ENCODE data around the gene ZDHHC14.
"Not testable (repeated sequence)": the region's sequence is repeated elsewhere in the genome, so short reads cannot be mapped to it uniquely, and the experiment has no call there.

Gene ZDHHC14

DNA sequence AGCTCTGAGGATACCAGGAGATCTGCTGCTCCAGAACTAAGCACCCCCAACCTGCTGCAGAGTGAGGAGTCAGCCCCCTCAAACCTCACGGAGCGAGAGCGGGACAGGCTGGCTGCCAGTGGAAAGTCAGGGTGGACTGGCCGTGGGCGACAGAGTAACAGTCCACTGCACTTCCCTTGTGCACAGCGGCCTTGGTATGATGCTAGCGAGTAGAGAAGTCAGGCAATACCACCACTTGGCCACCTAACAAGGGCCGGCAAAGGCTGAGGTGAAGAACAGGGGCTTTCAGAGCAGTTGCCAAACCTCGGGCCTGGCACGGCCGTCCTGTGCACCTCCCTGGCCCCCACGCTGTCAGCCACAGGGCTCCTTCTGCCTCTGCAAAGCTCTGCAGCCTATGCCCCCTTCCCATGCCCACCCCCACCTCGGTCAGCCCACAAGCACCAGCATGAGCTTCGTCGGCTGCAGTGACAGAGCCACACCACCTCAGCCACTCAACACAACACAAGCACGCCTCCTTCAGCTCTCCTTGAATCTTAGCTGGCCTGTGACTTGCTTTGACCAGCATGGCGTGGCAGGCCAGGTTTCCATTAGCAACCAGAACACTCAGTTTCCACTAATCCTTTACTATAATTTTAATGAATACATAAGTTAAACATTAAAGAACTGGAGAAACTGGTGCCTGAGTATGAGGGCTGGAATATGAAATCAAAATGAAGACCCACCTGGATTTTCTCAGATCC is 314.5 kb downstream of the ZDHHC14 start:
- ATAC-seq (ENCODE audit: low read depth), result no peak; the same call in 2 of the 3 replicates
- H3K4me1 ChIP-seq (ENCODE audit: insufficient read depth, poor library complexity, severe bottlenecking), result no peaks in the 10 kb centered on the region
- no peak overlapping the region for H3K27ac ChIP-seq (ENCODE audit: poor library complexity, severe bottlenecking)
- H3K9me3 ChIP-seq (ENCODE audit: severe bottlenecking), result no peaks in the 10 kb centered on the region
- DNase-seq (ENCODE audit: low spot score), result no peak
- H3K27me3 ChIP-seq (ENCODE audit: insufficient read depth, poor library complexity, severe bottlenecking), result no peaks in the 10 kb centered on the region
- TF ChIP-seq, protein P1, sequence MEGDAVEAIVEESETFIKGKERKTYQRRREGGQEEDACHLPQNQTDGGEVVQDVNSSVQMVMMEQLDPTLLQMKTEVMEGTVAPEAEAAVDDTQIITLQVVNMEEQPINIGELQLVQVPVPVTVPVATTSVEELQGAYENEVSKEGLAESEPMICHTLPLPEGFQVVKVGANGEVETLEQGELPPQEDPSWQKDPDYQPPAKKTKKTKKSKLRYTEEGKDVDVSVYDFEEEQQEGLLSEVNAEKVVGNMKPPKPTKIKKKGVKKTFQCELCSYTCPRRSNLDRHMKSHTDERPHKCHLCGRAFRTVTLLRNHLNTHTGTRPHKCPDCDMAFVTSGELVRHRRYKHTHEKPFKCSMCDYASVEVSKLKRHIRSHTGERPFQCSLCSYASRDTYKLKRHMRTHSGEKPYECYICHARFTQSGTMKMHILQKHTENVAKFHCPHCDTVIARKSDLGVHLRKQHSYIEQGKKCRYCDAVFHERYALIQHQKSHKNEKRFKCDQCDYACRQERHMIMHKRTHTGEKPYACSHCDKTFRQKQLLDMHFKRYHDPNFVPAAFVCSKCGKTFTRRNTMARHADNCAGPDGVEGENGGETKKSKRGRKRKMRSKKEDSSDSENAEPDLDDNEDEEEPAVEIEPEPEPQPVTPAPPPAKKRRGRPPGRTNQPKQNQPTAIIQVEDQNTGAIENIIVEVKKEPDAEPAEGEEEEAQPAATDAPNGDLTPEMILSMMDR (IDR thresholded peaks at IDR 0.05; ENCODE audit: poor library complexity, severe bottlenecking), result no peak
- H3K36me3 ChIP-seq (ENCODE audit: low read depth), result no peaks in the 10 kb centered on the region
- H3K4me3 ChIP-seq (ENCODE audit: severe bottlenecking), result no peak overlapping the region

DNA sequence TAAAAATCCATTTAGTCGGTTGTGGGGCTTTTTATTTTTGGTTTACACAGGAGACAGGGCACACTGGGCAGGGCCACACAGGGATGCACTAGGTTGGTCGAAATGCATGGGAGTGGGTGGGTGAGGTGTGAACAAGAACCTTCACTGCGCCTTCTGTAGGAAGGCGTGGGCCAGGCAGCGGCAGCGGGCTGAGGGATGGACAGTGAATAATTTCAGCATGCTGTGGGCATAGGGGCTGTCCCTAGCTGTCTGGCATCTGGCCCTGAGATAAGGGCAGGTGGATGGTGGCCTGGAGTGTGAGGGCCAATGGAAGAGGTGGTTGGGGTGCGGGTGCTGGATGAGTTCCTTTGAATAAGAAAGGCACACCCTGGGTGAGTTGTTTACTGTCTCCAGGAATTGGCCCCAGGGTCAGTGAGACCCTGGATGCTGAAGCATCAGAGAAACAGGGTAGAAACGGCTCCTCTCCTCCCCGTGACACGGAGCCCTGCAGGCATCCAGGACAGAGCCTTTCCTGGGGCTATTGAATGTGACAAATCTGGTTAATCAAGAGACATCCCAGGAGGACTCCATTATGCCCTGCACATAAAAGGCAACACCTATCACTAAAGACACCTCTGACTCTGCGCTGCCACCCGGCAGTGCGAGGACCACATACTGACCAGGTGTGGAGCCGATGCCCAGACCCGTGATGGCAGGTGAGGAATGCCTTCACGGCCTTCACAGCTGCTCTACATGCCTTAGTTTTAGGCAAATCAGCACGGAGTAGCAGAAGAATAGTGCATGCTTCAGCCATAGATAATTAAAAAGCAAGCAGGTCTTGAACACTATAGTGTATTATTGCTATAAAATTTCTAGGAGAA is 319.0 kb downstream of the ZDHHC14 start:
- H3K9me3 ChIP-seq (ENCODE audit: severe bottlenecking), result no peaks in the 10 kb centered on the region
- no peaks in the 10 kb centered on the region for H3K36me3 ChIP-seq (ENCODE audit: low read depth)
- TF ChIP-seq, protein P1 (IDR thresholded peaks at IDR 0.05; ENCODE audit: poor library complexity, severe bottlenecking), result no peak
- no peaks in the 10 kb centered on the region for H3K27me3 ChIP-seq (ENCODE audit: insufficient read depth, poor library complexity, severe bottlenecking)
- ATAC-seq (ENCODE audit: low read depth), result no peak
- no peaks in the 10 kb centered on the region for H3K4me1 ChIP-seq (ENCODE audit: insufficient read depth, poor library complexity, severe bottlenecking)
- no peak for DNase-seq (ENCODE audit: low spot score)
- no peak overlapping the region for H3K4me3 ChIP-seq (ENCODE audit: severe bottlenecking)
- H3K27ac ChIP-seq (ENCODE audit: poor library complexity, severe bottlenecking), result no peak overlapping the region

DNA sequence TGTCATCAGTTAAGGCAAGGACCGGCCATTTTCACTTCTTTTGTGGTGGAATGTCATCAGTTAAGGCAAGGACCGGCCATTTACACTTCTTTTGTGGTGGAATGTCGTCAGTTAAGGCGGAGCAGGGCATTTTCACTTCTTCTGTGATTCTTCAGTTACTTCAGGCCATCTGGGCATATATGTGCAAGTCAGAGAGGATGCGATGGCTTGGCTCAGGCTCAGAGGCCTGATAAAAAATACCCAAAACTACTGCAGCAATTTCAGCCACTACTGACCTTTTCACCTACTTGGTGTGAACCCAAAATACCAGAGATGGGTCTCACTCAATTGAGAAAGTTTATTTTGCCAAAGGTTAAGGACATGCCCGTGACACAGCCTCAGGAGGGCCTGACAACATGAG is 325.4 kb downstream of the ZDHHC14 start:
- not testable (repeated sequence) for DNase-seq (ENCODE audit: low spot score); H3K4me3 ChIP-seq (ENCODE audit: severe bottlenecking); H3K27me3 ChIP-seq (ENCODE audit: insufficient read depth, poor library complexity, severe bottlenecking); H3K9me3 ChIP-seq (ENCODE audit: severe bottlenecking); H3K36me3 ChIP-seq (ENCODE audit: low read depth); H3K27ac ChIP-seq (ENCODE audit: poor library complexity, severe bottlenecking); H3K4me1 ChIP-seq (ENCODE audit: insufficient read depth, poor library complexity, severe bottlenecking); ATAC-seq (ENCODE audit: low read depth)

DNA sequence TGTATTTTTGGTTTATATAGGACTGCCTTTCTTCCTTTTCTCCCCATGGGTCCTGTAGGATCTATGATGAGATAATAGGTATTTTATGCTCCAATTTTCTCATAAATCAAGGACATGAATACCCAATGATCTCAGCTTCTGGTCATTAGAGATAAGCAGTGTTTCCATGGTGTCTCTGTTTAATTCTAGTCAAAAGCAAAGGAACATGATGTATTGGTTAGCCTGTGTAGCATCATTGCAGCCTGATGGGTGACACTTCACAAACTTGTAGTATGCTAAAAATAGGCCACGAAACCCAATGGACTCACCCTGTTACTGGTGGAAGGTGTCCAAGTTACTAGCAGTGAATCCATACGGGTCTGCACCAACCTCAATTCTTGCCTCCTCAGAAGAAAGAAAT is 325.9 kb downstream of the ZDHHC14 start:
- Histone ChIP-seq H3K4me3 (ENCODE audit: severe bottlenecking) (no peak overlapping the region), H3K36me3 (ENCODE audit: low read depth) (no peaks in the 10 kb centered on the region), H3K9me3 (ENCODE audit: severe bottlenecking) (no peaks in the 10 kb centered on the region), H3K27ac (ENCODE audit: poor library complexity, severe bottlenecking) (no peak overlapping the region), H3K4me1 (ENCODE audit: insufficient read depth, poor library complexity, severe bottlenecking) (no peaks in the 10 kb centered on the region), H3K27me3 (ENCODE audit: insufficient read depth, poor library complexity, severe bottlenecking) (no peaks in the 10 kb centered on the region)
- no peak for DNase-seq (ENCODE audit: low spot score)
- TF ChIP-seq, protein P1 (IDR thresholded peaks at IDR 0.05; ENCODE audit: poor library complexity, severe bottlenecking), result no peak
- no peak for ATAC-seq (ENCODE audit: low read depth)

DNA sequence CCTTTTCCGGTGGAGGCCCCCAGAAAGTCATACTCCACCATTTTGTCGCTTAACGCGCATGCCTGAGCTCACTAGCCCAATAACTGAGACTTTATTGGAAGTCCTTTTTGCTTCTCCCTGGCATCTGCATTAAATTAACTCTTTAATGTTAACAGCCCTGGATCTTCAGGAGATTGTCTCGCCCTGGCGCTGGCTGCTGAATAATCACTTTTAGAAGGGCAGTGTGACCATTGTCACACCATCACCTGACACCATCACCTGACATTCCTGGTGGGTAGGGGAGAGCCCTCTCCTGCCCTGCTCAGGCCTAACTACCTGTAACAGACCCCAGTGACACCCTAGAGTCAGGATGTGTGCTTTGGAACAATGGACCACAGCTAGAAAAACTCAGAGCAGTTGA is 326.6 kb downstream of the ZDHHC14 start:
- no peaks in the 10 kb centered on the region for H3K4me1 ChIP-seq (ENCODE audit: insufficient read depth, poor library complexity, severe bottlenecking)
- TF ChIP-seq, protein P1 (IDR thresholded peaks at IDR 0.05; ENCODE audit: poor library complexity, severe bottlenecking), result no peak
- DNase-seq (ENCODE audit: low spot score) (no peak), ATAC-seq (ENCODE audit: low read depth) (no peak)
- no peak overlapping the region for H3K4me3 ChIP-seq (ENCODE audit: severe bottlenecking)
- no peaks in the 10 kb centered on the region for H3K36me3 ChIP-seq (ENCODE audit: low read depth)
- no peak overlapping the region for H3K27ac ChIP-seq (ENCODE audit: poor library complexity, severe bottlenecking)
- H3K27me3 ChIP-seq (ENCODE audit: insufficient read depth, poor library complexity, severe bottlenecking), result no peaks in the 10 kb centered on the region
- no peaks in the 10 kb centered on the region for H3K9me3 ChIP-seq (ENCODE audit: severe bottlenecking)
